ENCODE measurements around the gene CTNNBL1. TPM values are rescaled to one million over a fixed set of nuclear protein-coding genes. Genes with fewer than 3 reads are reported as not detected.

CTNNBL1 gene
- total and polyA plus RNA-seq, 2 donors (not counting 1 experiment from before 2014, with no cell fraction given) = 31.3 to 39.0 TPM

GRCh38 chr20:37849566-37849965, 155.7 kb downstream of the CTNNBL1 start:
- Histone ChIP-seq H2AFZ (ENCODE audit: low read length) (no peak overlapping the region), H3K9me3 (ENCODE audit: control insufficient read depth, insufficient read depth, low read depth, low read length) (no peaks in the 10 kb centered on the region), H3K4me2 (ENCODE audit: extremely low read depth, insufficient read depth, low read length) (no peak overlapping the region), H3K4me3 (replicated peaks in 1 of 4; ENCODE audit: control extremely low read depth in 1 of 4, insufficient read depth in 1 of 4, low read depth in 3 of 4, low read length in 4 of 4) (no peak overlapping the region), H4K20me1 (ENCODE audit: control insufficient read depth, extremely low read depth, insufficient read depth, low read length) (no peaks in the 10 kb centered on the region), H3K9ac (ENCODE audit: insufficient read depth, low read length) (no peak overlapping the region), H3K4me1 (ENCODE audit: control insufficient read depth, extremely low read depth, insufficient read depth, low read length) (no peaks in the 10 kb centered on the region), H3K79me2 (ENCODE audit: control insufficient read depth, insufficient read depth, low read length) (no peaks in the 10 kb centered on the region), H3K36me3 (ENCODE audit: control insufficient read depth, insufficient read depth, low read length) (no peaks in the 10 kb centered on the region), H3K27me3 (ENCODE audit: control insufficient read depth, insufficient read depth, low read length) (no peaks in the 10 kb centered on the region), H3K27ac (ENCODE audit: insufficient read depth, low read length) (no peak overlapping the region)
- TF ChIP-seq EZH2 (IDR thresholded peaks at IDR 0.05; ENCODE audit: low read length, missing control alignments) = no peak
- DNase-seq (ENCODE audit: low read depth in 2 of 2) = no peak

- Histone ChIP-seq H3K27me3 (ENCODE audit: control insufficient read depth, insufficient read depth, low read length) (no peaks in the 10 kb centered on the region), H3K4me3 (replicated peaks in 1 of 4; ENCODE audit: control extremely low read depth in 1 of 4, insufficient read depth in 1 of 4, low read depth in 3 of 4, low read length in 4 of 4) (no peak overlapping the region), H3K27ac (ENCODE audit: insufficient read depth, low read length) (no peak overlapping the region), H3K79me2 (ENCODE audit: control insufficient read depth, insufficient read depth, low read length) (no peaks in the 10 kb centered on the region), H3K4me2 (ENCODE audit: extremely low read depth, insufficient read depth, low read length) (no peak overlapping the region), H3K36me3 (ENCODE audit: control insufficient read depth, insufficient read depth, low read length) (no peaks in the 10 kb centered on the region), H4K20me1 (ENCODE audit: control insufficient read depth, extremely low read depth, insufficient read depth, low read length) (no peaks in the 10 kb centered on the region), H3K9ac (ENCODE audit: insufficient read depth, low read length) (no peak overlapping the region), H3K9me3 (ENCODE audit: control insufficient read depth, insufficient read depth, low read depth, low read length) (no peaks in the 10 kb centered on the region), H3K4me1 (ENCODE audit: control insufficient read depth, extremely low read depth, insufficient read depth, low read length) (no peaks in the 10 kb centered on the region), H2AFZ (ENCODE audit: low read length) (no peak overlapping the region)
- DNase-seq (ENCODE audit: low read depth in 2 of 2) = no peak
- TF ChIP-seq CTCF (conservative IDR thresholded peaks at IDR 0.05 in 1 of 2, IDR thresholded peaks at IDR 0.05 in 1 of 2; ENCODE audit: low read depth in 1 of 2, low read length in 2 of 2) (no peak), EZH2 (IDR thresholded peaks at IDR 0.05; ENCODE audit: low read length, missing control alignments) (no peak)
These were observed 156.3 kb downstream of the CTNNBL1 start for GRCh38 chr20:37850036-37850592.

- peak; percentile 9 to 43 for DNase-seq (ENCODE audit: low read depth in 2 of 2)
- H3K4me1 ChIP-seq (ENCODE audit: control insufficient read depth, extremely low read depth, insufficient read depth, low read length) = no peaks in the 10 kb centered on the region
- TF ChIP-seq EZH2 (IDR thresholded peaks at IDR 0.05; ENCODE audit: low read length, missing control alignments) = no peak
- no peak for TF ChIP-seq CTCF (conservative IDR thresholded peaks at IDR 0.05 in 1 of 2, IDR thresholded peaks at IDR 0.05 in 1 of 2; ENCODE audit: low read depth in 1 of 2, low read length in 2 of 2)
- H4K20me1 ChIP-seq (ENCODE audit: control insufficient read depth, extremely low read depth, insufficient read depth, low read length) = no peaks in the 10 kb centered on the region
- H2AFZ ChIP-seq (ENCODE audit: low read length) = no peak overlapping the region
- H3K79me2 ChIP-seq (ENCODE audit: control insufficient read depth, insufficient read depth, low read length) = no peaks in the 10 kb centered on the region
- no peaks in the 10 kb centered on the region for H3K36me3 ChIP-seq (ENCODE audit: control insufficient read depth, insufficient read depth, low read length)
- no peak overlapping the region for H3K4me2 ChIP-seq (ENCODE audit: extremely low read depth, insufficient read depth, low read length)
- H3K27me3 ChIP-seq (ENCODE audit: control insufficient read depth, insufficient read depth, low read length) = no peaks in the 10 kb centered on the region
- H3K4me3 ChIP-seq (replicated peaks in 1 of 4; ENCODE audit: control extremely low read depth in 1 of 4, insufficient read depth in 1 of 4, low read depth in 3 of 4, low read length in 4 of 4) = no peak overlapping the region
- no peak overlapping the region for H3K27ac ChIP-seq (ENCODE audit: insufficient read depth, low read length)
- H3K9ac ChIP-seq (ENCODE audit: insufficient read depth, low read length) = no peak overlapping the region
- H3K9me3 ChIP-seq (ENCODE audit: control insufficient read depth, insufficient read depth, low read depth, low read length) = no peaks in the 10 kb centered on the region
These were observed 157.0 kb downstream of the CTNNBL1 start for GRCh38 chr20:37850724-37851355.
